Mammary epithelial cell (primary cell): ENCODE results near the gene RCAN1.

ENCODE experiments used
- EZH2 ChIP-seq: IDR thresholded peaks from 2 replicates; pipeline ENCODE4 v1.6.1; 2012; ENCODE audit warnings: low read length, inconsistent platforms, borderline replicate concordance
- TF ChIP-seq, protein P1 (sequence below), 2 donors: IDR thresholded peaks in 1 of 2; conservative IDR thresholded peaks in 1 of 2; 2 replicates each; pipeline ENCODE4 v1.5.1; 2011 to 2012; ENCODE audit warnings: inconsistent platforms in 2 of 2, low read length in 2 of 2, mild to moderate bottlenecking in 2 of 2, control low read depth in 1 of 2, low read depth in 1 of 2; ENCODE audit not compliant: insufficient read depth in 1 of 2; ENCODE audit errors: extremely low read depth in 1 of 2

DNA sequence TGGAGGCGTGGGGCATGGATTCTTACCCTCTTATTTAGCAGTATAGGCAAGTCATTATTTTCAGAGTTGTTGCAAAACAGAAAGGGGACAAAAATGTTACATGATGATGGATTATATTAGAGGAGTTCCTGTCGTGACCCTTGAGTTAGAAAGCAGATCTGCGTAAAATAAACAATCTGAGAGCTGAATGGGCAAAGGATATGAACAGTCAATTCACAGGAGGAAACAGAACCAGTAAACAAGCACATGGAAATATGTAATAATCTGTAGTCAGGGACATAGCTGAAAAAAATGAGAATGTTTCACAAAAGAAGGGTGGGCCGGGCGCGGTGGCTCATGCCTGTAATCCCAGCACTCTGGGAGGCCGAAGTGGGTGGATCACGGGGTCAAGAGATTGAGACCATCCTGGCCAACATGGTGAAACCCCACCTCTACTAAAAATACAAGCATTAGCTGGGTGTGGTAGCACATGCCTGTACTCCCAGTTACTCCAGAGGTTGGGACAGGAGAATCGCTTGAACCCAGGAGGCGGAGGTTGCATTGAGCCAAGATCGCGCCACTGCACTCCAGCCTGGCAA lies 20.9 kb downstream of the RCAN1 start:
- TF ChIP-seq, protein P1, sequence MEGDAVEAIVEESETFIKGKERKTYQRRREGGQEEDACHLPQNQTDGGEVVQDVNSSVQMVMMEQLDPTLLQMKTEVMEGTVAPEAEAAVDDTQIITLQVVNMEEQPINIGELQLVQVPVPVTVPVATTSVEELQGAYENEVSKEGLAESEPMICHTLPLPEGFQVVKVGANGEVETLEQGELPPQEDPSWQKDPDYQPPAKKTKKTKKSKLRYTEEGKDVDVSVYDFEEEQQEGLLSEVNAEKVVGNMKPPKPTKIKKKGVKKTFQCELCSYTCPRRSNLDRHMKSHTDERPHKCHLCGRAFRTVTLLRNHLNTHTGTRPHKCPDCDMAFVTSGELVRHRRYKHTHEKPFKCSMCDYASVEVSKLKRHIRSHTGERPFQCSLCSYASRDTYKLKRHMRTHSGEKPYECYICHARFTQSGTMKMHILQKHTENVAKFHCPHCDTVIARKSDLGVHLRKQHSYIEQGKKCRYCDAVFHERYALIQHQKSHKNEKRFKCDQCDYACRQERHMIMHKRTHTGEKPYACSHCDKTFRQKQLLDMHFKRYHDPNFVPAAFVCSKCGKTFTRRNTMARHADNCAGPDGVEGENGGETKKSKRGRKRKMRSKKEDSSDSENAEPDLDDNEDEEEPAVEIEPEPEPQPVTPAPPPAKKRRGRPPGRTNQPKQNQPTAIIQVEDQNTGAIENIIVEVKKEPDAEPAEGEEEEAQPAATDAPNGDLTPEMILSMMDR (conservative IDR thresholded peaks at IDR 0.05 in 1 of 2, IDR thresholded peaks at IDR 0.05 in 1 of 2; ENCODE audit: extremely low read depth in 1 of 2, insufficient read depth in 1 of 2, low read depth in 1 of 2, low read length in 2 of 2) = no peak
- no peak for TF ChIP-seq EZH2
